ENCODE measurements around the gene PTTG2.
"Not testable (repeated sequence)": the region's sequence is repeated elsewhere in the genome, so short reads cannot be mapped to it uniquely, and the experiment has no call there.

The PTTG2 gene

GRCh38 chr4:37960679-37961450, 667 bp downstream of the PTTG2 start:
- no peaks in the 10 kb centered on the region for H3K36me3 ChIP-seq (ENCODE audit: insufficient read depth, low read depth, low read length)
- H3K9ac ChIP-seq (ENCODE audit: low read depth, low read length): no peak overlapping the region
- H3K9me3 ChIP-seq (ENCODE audit: insufficient read depth, low read depth, low read length): no peaks in the 10 kb centered on the region
- H3K27ac ChIP-seq (ENCODE audit: low read length): no peak overlapping the region
- H3K27me3 ChIP-seq (ENCODE audit: insufficient read depth, low read length): no peaks in the 10 kb centered on the region
- no peak overlapping the region for H3K4me3 ChIP-seq (ENCODE audit: low read length)
- no peaks in the 10 kb centered on the region; the same call in 1 of the 2 replicates for H3K4me1 ChIP-seq (ENCODE audit: insufficient read depth, low read length)

GRCh38 chr4:37964734-37965457, 4.7 kb downstream of the PTTG2 start:
- H3K36me3 ChIP-seq (ENCODE audit: insufficient read depth, low read depth, low read length): no peaks in the 10 kb centered on the region
- H3K9me3 ChIP-seq (ENCODE audit: insufficient read depth, low read depth, low read length): no peaks in the 10 kb centered on the region
- H3K9ac ChIP-seq (ENCODE audit: low read depth, low read length): no peak overlapping the region
- H3K27me3 ChIP-seq (ENCODE audit: insufficient read depth, low read length): no peaks in the 10 kb centered on the region
- no peaks in the 10 kb centered on the region for H3K4me1 ChIP-seq (ENCODE audit: insufficient read depth, low read length)
- H3K4me3 ChIP-seq (ENCODE audit: low read length): no peak overlapping the region
- H3K27ac ChIP-seq (ENCODE audit: low read length): no peak overlapping the region

- H3K4me1 ChIP-seq (ENCODE audit: insufficient read depth, low read length): no peaks in the 10 kb centered on the region; the same call in 1 of the 2 replicates
- no peaks in the 10 kb centered on the region for H3K27me3 ChIP-seq (ENCODE audit: insufficient read depth, low read length)
- H3K36me3 ChIP-seq (ENCODE audit: insufficient read depth, low read depth, low read length): no peaks in the 10 kb centered on the region
- no peak overlapping the region for H3K9ac ChIP-seq (ENCODE audit: low read depth, low read length)
- H3K4me3 ChIP-seq (ENCODE audit: low read length): no peak overlapping the region
- no peaks in the 10 kb centered on the region for H3K9me3 ChIP-seq (ENCODE audit: insufficient read depth, low read depth, low read length)
- no peak overlapping the region for H3K27ac ChIP-seq (ENCODE audit: low read length)
These were observed 5.8 kb downstream of the PTTG2 start for GRCh38 chr4:37966044-37966443.

GRCh38 chr4:37967736-37968135, 7.5 kb downstream of the PTTG2 start:
- no peak overlapping the region for H3K4me3 ChIP-seq (ENCODE audit: low read length)
- no peak overlapping the region for H3K27ac ChIP-seq (ENCODE audit: low read length)
- no peaks in the 10 kb centered on the region for H3K27me3 ChIP-seq (ENCODE audit: insufficient read depth, low read length)
- no peaks in the 10 kb centered on the region for H3K36me3 ChIP-seq (ENCODE audit: insufficient read depth, low read depth, low read length)
- no peaks in the 10 kb centered on the region; the same call in 1 of the 2 replicates for H3K4me1 ChIP-seq (ENCODE audit: insufficient read depth, low read length)
- no peak overlapping the region for H3K9ac ChIP-seq (ENCODE audit: low read depth, low read length)
- no peaks in the 10 kb centered on the region for H3K9me3 ChIP-seq (ENCODE audit: insufficient read depth, low read depth, low read length)

GRCh38 chr4:37968747-37969146, 8.5 kb downstream of the PTTG2 start:
- Histone ChIP-seq H3K27me3 (ENCODE audit: insufficient read depth, low read length) (no peaks in the 10 kb centered on the region), H3K36me3 (ENCODE audit: insufficient read depth, low read depth, low read length) (no peaks in the 10 kb centered on the region), H3K4me1 (ENCODE audit: insufficient read depth, low read length) (no peaks in the 10 kb centered on the region; the same call in 1 of the 2 replicates), H3K9me3 (ENCODE audit: insufficient read depth, low read depth, low read length) (no peaks in the 10 kb centered on the region), H3K9ac (ENCODE audit: low read depth, low read length) (no peak overlapping the region), H3K27ac (ENCODE audit: low read length) (no peak overlapping the region), H3K4me3 (ENCODE audit: low read length) (no peak overlapping the region)

- Histone ChIP-seq H3K9me3 (ENCODE audit: insufficient read depth, low read depth, low read length) (no peaks in the 10 kb centered on the region), H3K4me3 (ENCODE audit: low read length) (no peak overlapping the region), H3K4me1 (ENCODE audit: insufficient read depth, low read length) (no peaks in the 10 kb centered on the region; the same call in 1 of the 2 replicates), H3K27me3 (ENCODE audit: insufficient read depth, low read length) (no peaks in the 10 kb centered on the region), H3K36me3 (ENCODE audit: insufficient read depth, low read depth, low read length) (no peaks in the 10 kb centered on the region), H3K9ac (ENCODE audit: low read depth, low read length) (no peak overlapping the region), H3K27ac (ENCODE audit: low read length) (no peak overlapping the region)
These were observed 10.5 kb downstream of the PTTG2 start for GRCh38 chr4:37970702-37971101.

- Histone ChIP-seq H3K27me3 (ENCODE audit: insufficient read depth, low read length) (no peaks in the 10 kb centered on the region), H3K4me3 (ENCODE audit: low read length) (no peak overlapping the region), H3K27ac (ENCODE audit: low read length) (no peak overlapping the region), H3K9me3 (ENCODE audit: insufficient read depth, low read depth, low read length) (no peaks in the 10 kb centered on the region), H3K36me3 (ENCODE audit: insufficient read depth, low read depth, low read length) (no peaks in the 10 kb centered on the region), H3K4me1 (ENCODE audit: insufficient read depth, low read length) (peaks cover under 1% of the 10 kb centered on the region; the same call in 1 of the 2 replicates), H3K9ac (ENCODE audit: low read depth, low read length) (no peak overlapping the region)
These were observed 11.0 kb downstream of the PTTG2 start for GRCh38 chr4:37971202-37971601.

- Histone ChIP-seq H3K4me1 (ENCODE audit: insufficient read depth, low read length) (peaks cover 6% of the 10 kb centered on the region; the same call in 1 of the 2 replicates), H3K27ac (ENCODE audit: low read length) (no peak overlapping the region), H3K36me3 (ENCODE audit: insufficient read depth, low read depth, low read length) (no peaks in the 10 kb centered on the region), H3K9ac (ENCODE audit: low read depth, low read length) (no peak overlapping the region), H3K4me3 (ENCODE audit: low read length) (no peak overlapping the region), H3K27me3 (ENCODE audit: insufficient read depth, low read length) (no peaks in the 10 kb centered on the region), H3K9me3 (ENCODE audit: insufficient read depth, low read depth, low read length) (no peaks in the 10 kb centered on the region)
These were observed 13.2 kb downstream of the PTTG2 start for GRCh38 chr4:37973441-37973840.

GRCh38 chr4:37975321-37975822, 15.2 kb downstream of the PTTG2 start:
- not testable (repeated sequence) for H3K36me3 ChIP-seq (ENCODE audit: insufficient read depth, low read depth, low read length); H3K9me3 ChIP-seq (ENCODE audit: insufficient read depth, low read depth, low read length); H3K4me3 ChIP-seq (ENCODE audit: low read length); H3K27ac ChIP-seq (ENCODE audit: low read length); H3K27me3 ChIP-seq (ENCODE audit: insufficient read depth, low read length); H3K9ac ChIP-seq (ENCODE audit: low read depth, low read length)
- H3K4me1 ChIP-seq (ENCODE audit: insufficient read depth, low read length): peaks cover 11% of the 10 kb centered on the region; the same call in 1 of the 2 replicates

GRCh38 chr4:37976507-37976906, 16.3 kb downstream of the PTTG2 start:
- Histone ChIP-seq H3K27ac (ENCODE audit: low read length) (peak overlapping the region; percentile 16), H3K36me3 (ENCODE audit: insufficient read depth, low read depth, low read length) (no peaks in the 10 kb centered on the region), H3K4me1 (ENCODE audit: insufficient read depth, low read length) (peaks cover 13% of the 10 kb centered on the region; the same call in 1 of the 2 replicates), H3K9ac (ENCODE audit: low read depth, low read length) (peak overlapping the region; percentile 85; the same call in 1 of the 2 replicates), H3K4me3 (ENCODE audit: low read length) (peak overlapping the region; percentile 62), H3K27me3 (ENCODE audit: insufficient read depth, low read length) (no peaks in the 10 kb centered on the region), H3K9me3 (ENCODE audit: insufficient read depth, low read depth, low read length) (no peaks in the 10 kb centered on the region)

GRCh38 chr4:37976991-37977470, 16.8 kb downstream of the PTTG2 start:
- peaks cover 17% of the 10 kb centered on the region; the same call in 1 of the 2 replicates for H3K4me1 ChIP-seq (ENCODE audit: insufficient read depth, low read length)
- H3K9ac ChIP-seq (ENCODE audit: low read depth, low read length): peak overlapping the region; percentile 85; the same call in 1 of the 2 replicates
- peak overlapping the region; percentile 16 for H3K27ac ChIP-seq (ENCODE audit: low read length)

More at GRCh38 chr4:37976991-37977470, 16.8 kb downstream of the PTTG2 start:
- H3K4me3 ChIP-seq (ENCODE audit: low read length): peak overlapping the region; percentile 70
- H3K9me3 ChIP-seq (ENCODE audit: insufficient read depth, low read depth, low read length): no peaks in the 10 kb centered on the region
- no peaks in the 10 kb centered on the region for H3K27me3 ChIP-seq (ENCODE audit: insufficient read depth, low read length)
- H3K36me3 ChIP-seq (ENCODE audit: insufficient read depth, low read depth, low read length): no peaks in the 10 kb centered on the region

Data from iPS-20b (cell line).